Measurements from ENCODE around the gene PREX1.

PREX1 gene

GRCh38 chr20:48711696-48712464 is 115.9 kb downstream of the PREX1 start:
- Mint-ChIP-seq H3K36me3 (ENCODE audit: low read depth) (peaks cover 35% of the 10 kb centered on the region), H3K27ac (peak overlapping the region; percentile 26), H3K9me3 (no peaks in the 10 kb centered on the region), H3K4me1 (peaks cover 59% of the 10 kb centered on the region), H3K4me3 (no peak overlapping the region), H3K27me3 (no peaks in the 10 kb centered on the region)
- ATAC-seq (no peak), DNase-seq (no peak)

- peaks cover 59% of the 10 kb centered on the region for H3K4me1 Mint-ChIP-seq
- H3K27me3 Mint-ChIP-seq: no peaks in the 10 kb centered on the region
- peaks cover 42% of the 10 kb centered on the region for H3K36me3 Mint-ChIP-seq (ENCODE audit: low read depth)
- H3K27ac Mint-ChIP-seq: peak overlapping the region; percentile 53
- H3K9me3 Mint-ChIP-seq: no peaks in the 10 kb centered on the region
- no peak for ATAC-seq
- no peak for DNase-seq
- H3K4me3 Mint-ChIP-seq: no peak overlapping the region
These were observed 116.8 kb downstream of the PREX1 start for GRCh38 chr20:48711044-48711428.

DNA sequence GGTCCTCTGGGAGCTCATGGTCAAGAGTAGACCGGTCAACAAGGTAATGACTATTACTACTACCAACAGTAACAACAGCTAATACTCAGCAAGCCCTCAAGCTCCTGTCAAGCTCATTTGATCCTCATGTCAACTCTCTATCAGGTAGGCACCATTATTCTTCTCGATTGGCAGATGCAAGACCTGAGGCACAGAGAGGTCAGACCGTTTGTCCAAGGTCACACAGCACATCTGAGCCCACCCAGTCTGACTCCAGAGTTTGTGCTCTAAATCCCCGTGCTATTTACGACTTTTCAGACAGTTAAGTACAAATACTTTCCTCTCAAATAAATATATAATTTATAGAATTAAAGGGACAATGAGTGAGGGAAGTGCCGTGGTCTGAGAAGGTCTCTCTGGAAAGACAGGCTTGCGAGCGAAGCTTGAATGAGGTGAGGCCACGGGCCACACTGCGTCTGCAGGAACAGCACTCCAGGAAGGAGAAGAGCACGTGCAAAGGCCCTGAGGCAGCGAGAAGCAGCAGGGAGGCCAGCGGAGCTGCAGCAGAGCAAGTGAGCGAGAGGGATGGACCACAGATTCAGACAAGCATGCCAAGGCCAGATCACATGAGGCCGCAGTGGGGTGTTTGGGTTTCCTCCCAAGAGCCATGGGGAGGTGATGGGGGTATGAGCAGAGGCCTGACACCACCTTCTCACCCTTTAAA is 117.3 kb downstream of the PREX1 start:
- Mint-ChIP-seq H3K4me3 (no peak overlapping the region), H3K4me1 (peaks cover 57% of the 10 kb centered on the region), H3K27ac (peak overlapping the region; percentile 53), H3K9me3 (no peaks in the 10 kb centered on the region), H3K27me3 (no peaks in the 10 kb centered on the region), H3K36me3 (ENCODE audit: low read depth) (peaks cover 42% of the 10 kb centered on the region)
- DNase-seq (no peak), ATAC-seq (no peak)

GRCh38 chr20:48709744-48710143 is 118.1 kb downstream of the PREX1 start:
- DNase-seq: no peak
- H3K4me3 Mint-ChIP-seq: no peak overlapping the region
- no peaks in the 10 kb centered on the region for H3K27me3 Mint-ChIP-seq
- peaks cover 49% of the 10 kb centered on the region for H3K4me1 Mint-ChIP-seq
- ATAC-seq: no peak
- H3K27ac Mint-ChIP-seq: no peak overlapping the region
- H3K9me3 Mint-ChIP-seq: no peaks in the 10 kb centered on the region
- H3K36me3 Mint-ChIP-seq (ENCODE audit: low read depth): peaks cover 37% of the 10 kb centered on the region

DNA sequence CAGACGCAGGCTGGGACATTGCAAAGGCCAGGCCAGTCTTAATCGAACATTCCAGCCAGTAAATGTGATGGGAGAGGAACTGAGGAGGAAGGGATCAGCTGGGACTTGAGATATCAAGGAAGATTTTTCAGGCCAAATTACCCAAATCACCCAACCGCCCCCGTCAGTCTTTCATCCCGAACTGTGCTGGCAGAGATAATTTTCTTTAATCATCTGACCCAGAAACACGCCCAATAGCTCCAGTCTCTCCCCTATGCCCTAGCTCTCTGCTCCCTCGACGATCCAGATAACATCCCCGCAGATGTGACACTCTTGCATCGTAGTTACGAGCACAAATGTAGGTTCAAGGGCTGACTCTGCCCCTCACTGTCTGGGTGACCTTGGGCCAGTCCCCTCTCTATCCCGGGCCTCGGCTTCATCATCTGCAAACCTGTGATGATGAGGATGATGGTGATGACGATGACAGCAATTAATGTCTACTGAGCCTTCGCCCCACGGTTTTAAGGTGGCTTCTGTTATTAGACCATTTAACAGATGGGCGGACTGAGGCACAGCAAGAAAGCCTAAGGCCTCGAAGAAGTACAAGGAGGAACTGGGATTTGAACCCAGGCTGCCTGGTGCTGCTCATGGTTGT is 118.6 kb downstream of the PREX1 start:
- Mint-ChIP-seq H3K36me3 (ENCODE audit: low read depth) (peaks cover 31% of the 10 kb centered on the region), H3K4me1 (peaks cover 43% of the 10 kb centered on the region)

DNA sequence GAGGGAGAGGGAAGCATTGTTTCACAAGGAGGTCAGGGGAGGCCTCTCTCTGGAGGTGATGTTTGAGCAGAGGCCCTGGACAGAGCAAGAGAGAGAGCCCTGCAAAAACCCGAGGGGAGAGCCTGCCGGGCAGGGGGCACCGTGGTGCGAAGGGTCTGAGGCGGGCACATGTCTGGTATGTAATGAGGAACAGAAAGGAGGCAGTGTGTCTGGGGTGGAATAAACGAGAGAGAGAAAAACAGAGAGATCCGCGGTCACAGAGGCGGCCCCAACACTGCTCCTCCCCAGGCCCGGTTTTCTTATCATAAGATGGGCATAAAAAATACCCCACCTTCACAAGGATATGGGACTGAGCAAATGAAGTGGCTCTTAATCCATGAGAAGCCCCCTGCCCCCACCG is 119.2 kb downstream of the PREX1 start:
- DNase-seq (no peak), ATAC-seq (no peak)
- H3K36me3 Mint-ChIP-seq (ENCODE audit: low read depth): peaks cover 30% of the 10 kb centered on the region
- peak overlapping the region; percentile 16 for H3K27ac Mint-ChIP-seq
- H3K4me1 Mint-ChIP-seq: peaks cover 39% of the 10 kb centered on the region
- H3K27me3 Mint-ChIP-seq: no peaks in the 10 kb centered on the region
- H3K9me3 Mint-ChIP-seq: no peaks in the 10 kb centered on the region
- no peak overlapping the region for H3K4me3 Mint-ChIP-seq

More for the DNA sequence above, 118.6 kb downstream of the PREX1 start:
- DNase-seq (no peak), ATAC-seq (no peak)
- H3K9me3 Mint-ChIP-seq: no peaks in the 10 kb centered on the region
- no peak overlapping the region for H3K4me3 Mint-ChIP-seq
- H3K27me3 Mint-ChIP-seq: no peaks in the 10 kb centered on the region
- H3K27ac Mint-ChIP-seq: no peak overlapping the region

DNA sequence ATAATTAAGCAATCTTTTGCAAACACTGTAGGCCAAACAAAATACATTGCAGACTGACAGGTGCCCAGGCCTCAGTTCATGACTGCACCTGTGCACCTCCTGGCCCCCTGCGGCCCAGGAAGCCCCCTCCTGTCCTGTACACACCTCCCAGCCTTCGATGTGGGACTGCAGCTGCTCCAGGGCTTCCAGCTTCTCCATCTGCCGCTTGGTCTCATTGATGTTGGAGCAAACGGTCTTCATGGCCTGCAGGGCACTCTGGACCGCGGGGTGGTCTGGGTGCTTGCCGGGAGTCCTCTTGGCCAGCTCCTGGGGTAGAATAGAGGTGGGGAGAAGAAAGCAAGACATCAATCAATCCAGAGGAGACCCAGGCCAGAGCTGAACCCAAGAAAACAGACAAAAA is 119.7 kb downstream of the PREX1 start:
- ATAC-seq: no peak
- DNase-seq: no peak
- Mint-ChIP-seq H3K9me3 (no peaks in the 10 kb centered on the region), H3K4me3 (no peak overlapping the region), H3K27me3 (no peaks in the 10 kb centered on the region), H3K4me1 (peaks cover 39% of the 10 kb centered on the region), H3K27ac (peak overlapping the region; percentile 21), H3K36me3 (ENCODE audit: low read depth) (peaks cover 33% of the 10 kb centered on the region)

GRCh38 chr20:48706710-48707365 is 121.0 kb downstream of the PREX1 start:
- Mint-ChIP-seq H3K36me3 (ENCODE audit: low read depth) (peaks cover 33% of the 10 kb centered on the region), H3K27ac (peak overlapping the region; percentile 51), H3K27me3 (no peaks in the 10 kb centered on the region), H3K4me3 (no peak overlapping the region), H3K4me1 (peaks cover 31% of the 10 kb centered on the region), H3K9me3 (no peaks in the 10 kb centered on the region)
- DNase-seq (no peak), ATAC-seq (no peak)

GRCh38 chr20:48706116-48706656 is 121.6 kb downstream of the PREX1 start:
- ATAC-seq (no peak), DNase-seq (no peak)
- H3K27me3 Mint-ChIP-seq: no peaks in the 10 kb centered on the region
- peaks cover 30% of the 10 kb centered on the region for H3K4me1 Mint-ChIP-seq
- H3K4me3 Mint-ChIP-seq: no peak overlapping the region
- no peaks in the 10 kb centered on the region for H3K9me3 Mint-ChIP-seq
- H3K36me3 Mint-ChIP-seq (ENCODE audit: low read depth): peaks cover 38% of the 10 kb centered on the region
- H3K27ac Mint-ChIP-seq: peak overlapping the region; percentile 51

DNA sequence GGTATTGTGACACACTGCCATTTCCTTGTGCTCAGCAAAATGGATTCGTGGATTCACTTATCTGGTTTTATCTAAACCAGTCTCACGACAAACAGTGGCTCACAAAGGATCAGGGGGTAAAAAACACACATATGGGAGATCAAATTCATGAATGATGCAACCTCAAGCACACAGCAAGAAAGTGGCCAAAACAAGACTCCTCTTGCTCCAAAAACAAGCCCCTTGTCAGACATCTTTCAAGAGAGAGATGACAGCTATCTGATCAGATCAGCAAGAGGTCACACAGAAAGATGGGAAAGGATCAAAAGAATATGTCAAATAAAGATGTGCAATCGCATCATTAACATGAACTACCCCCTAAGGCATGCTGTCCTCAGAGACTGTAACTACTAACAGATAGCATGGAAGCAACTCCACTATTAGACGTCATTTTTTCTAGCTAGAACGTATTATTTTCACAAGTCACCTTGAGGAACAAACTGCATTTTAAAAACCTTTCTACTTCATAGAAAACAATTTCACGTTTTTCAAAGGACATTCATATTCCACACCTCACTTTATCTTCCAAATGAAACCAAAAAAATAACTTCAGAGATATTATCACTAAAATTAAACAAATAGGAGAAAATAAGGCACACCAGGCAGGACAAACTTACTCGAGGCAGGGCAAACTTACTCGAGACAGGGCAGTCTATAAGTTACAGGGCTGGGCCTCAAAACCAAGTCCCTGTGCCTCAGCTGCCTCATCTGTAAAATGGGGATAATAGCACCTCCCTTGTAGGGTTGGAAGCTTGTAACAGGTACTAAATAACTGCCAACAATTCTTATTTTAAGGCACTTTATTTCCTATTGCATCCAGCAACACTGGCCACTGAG is 122.3 kb downstream of the PREX1 start:
- no peak overlapping the region for H3K4me3 Mint-ChIP-seq
- ATAC-seq (no peak), DNase-seq (no peak)
- H3K27me3 Mint-ChIP-seq: no peaks in the 10 kb centered on the region
- no peaks in the 10 kb centered on the region for H3K9me3 Mint-ChIP-seq
- peaks cover 30% of the 10 kb centered on the region for H3K4me1 Mint-ChIP-seq
- peaks cover 42% of the 10 kb centered on the region for H3K36me3 Mint-ChIP-seq (ENCODE audit: low read depth)
- H3K27ac Mint-ChIP-seq: peak overlapping the region; percentile 4

GRCh38 chr20:48704761-48705160 is 123.0 kb downstream of the PREX1 start:
- H3K4me1 Mint-ChIP-seq: peaks cover 30% of the 10 kb centered on the region
- no peak overlapping the region for H3K4me3 Mint-ChIP-seq
- no peak for ATAC-seq
- peak overlapping the region; percentile 67 for H3K27ac Mint-ChIP-seq
- peaks cover 47% of the 10 kb centered on the region for H3K36me3 Mint-ChIP-seq (ENCODE audit: low read depth)
- no peak for DNase-seq
- no peaks in the 10 kb centered on the region for H3K9me3 Mint-ChIP-seq
- H3K27me3 Mint-ChIP-seq: no peaks in the 10 kb centered on the region

DNA sequence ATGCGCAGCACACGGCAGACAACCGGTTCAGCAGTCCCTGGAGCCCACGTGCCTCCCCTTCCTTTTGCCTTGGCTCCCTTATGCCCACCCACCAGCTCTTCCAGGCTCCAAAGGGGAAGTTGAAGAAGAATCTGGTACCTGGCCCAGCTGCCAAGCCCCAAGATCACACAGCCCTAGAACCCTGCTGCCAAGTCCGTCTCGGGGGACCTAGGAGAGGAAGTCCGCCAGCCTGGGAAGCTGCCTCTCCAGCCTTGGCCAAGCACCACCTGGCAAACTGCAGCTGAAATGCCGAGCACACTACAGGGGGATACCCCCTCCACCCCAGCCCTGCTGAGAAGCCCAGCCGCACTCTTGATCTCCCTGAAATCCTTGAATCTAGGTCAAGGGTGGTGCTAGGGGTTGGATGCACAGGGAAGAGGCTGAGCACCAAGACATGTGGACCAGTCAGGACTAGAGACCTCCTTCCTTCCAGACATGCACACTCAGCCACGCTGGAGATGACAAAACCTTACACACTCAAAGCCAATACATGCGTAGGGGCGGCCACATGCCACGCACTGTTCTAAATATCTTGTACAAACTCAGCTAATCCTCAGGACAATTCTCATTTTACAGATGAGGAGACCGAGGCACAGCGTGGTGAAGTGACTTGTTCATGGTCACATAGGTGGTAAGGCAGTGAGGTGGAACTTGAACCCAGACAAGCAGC is 124.1 kb downstream of the PREX1 start:
- peaks cover 51% of the 10 kb centered on the region for H3K36me3 Mint-ChIP-seq (ENCODE audit: low read depth)
- H3K27ac Mint-ChIP-seq: no peak overlapping the region
- H3K4me1 Mint-ChIP-seq: peaks cover 37% of the 10 kb centered on the region
- DNase-seq (no peak), ATAC-seq (no peak)
- no peak overlapping the region for H3K4me3 Mint-ChIP-seq
- H3K27me3 Mint-ChIP-seq: no peaks in the 10 kb centered on the region
- no peaks in the 10 kb centered on the region for H3K9me3 Mint-ChIP-seq

DNA sequence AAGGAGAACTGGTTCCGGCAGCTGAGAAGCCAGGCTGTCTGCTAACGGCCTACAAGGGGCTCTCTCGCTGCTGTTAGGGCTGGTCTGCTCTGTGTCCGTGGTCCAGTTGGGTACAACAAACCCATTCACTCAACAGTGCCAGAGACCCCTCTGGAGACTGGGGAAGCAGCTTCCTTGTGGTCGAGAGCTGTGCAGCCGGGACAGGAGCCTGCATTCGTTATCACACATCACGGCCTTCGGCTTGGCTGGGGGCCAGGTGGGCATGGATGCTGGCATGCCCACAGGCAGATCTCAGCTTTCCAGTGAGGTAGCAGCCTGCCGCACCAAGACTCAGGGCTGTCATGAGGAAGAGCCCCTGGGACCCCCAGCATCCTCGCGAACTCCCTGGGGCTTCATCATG is 124.7 kb downstream of the PREX1 start:
- Mint-ChIP-seq H3K27me3 (no peaks in the 10 kb centered on the region), H3K36me3 (ENCODE audit: low read depth) (peaks cover 50% of the 10 kb centered on the region), H3K9me3 (no peaks in the 10 kb centered on the region), H3K4me3 (no peak overlapping the region), H3K27ac (no peak overlapping the region), H3K4me1 (peaks cover 35% of the 10 kb centered on the region)
- DNase-seq (no peak), ATAC-seq (no peak)
